22Rv1 (cell line): Measurements from ENCODE around the gene AADACL2.

Source experiments
- CTCF ChIP-seq: fragments of 450-650 bp; IDR thresholded peaks from 2 replicates; pipeline ENCODE4 v1.5.1; 2017; ENCODE audit warnings: mild to moderate bottlenecking
- ZFX ChIP-seq: fragments of 450-650 bp; IDR thresholded peaks from 2 replicates; pipeline ENCODE4 v1.6.1; 2017; ENCODE audit warnings: antibody characterized with exemption, borderline replicate concordance

DNA sequence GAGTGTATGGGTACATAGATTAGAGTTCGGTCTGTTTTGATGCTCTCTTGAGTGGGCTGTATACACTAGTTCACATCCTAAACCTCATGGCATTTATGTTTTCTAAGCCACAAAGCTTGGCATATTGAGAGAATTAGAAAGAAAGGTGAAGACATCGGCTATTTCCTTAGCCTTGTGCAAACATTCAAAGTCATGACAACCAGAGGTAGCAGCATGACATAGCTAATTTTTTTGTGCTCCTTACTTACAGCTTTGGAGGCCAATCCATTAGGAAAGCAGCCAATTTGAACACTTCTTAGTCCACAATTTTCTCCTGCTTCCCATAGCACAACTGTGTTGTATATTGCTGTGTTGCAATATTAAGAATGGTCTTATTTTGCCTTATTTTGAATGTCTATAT, 58.7 kb downstream of the AADACL2 start:
- TF ChIP-seq CTCF (no peak), ZFX (no peak)
